CD14-positive monocyte (primary cell): ENCODE data around the gene KCNQ1. TPM values are rescaled to one million over a fixed set of nuclear protein-coding genes. Genes with fewer than 3 reads are reported as not detected.

Source experiments
- DNase-seq, 3 donors: peaks; one replicate each; pipeline ENCODE4 v3.0.0-alpha.2; 2011 to 2022
- H2AFZ ChIP-seq: 2 replicates; pipeline ENCODE4 v1.6.0; 2012; ENCODE audit warnings: mild to moderate bottlenecking, low read depth, low read length, inconsistent platforms; ENCODE audit not compliant: insufficient read depth, poor library complexity, severe bottlenecking
- H3K27ac ChIP-seq, 2 donors: 1 replicate in 1 of 2; 2 replicates in 1 of 2; pipeline ENCODE4 v1.5.1; 2012 to 2013; ENCODE audit warnings: low read length in 2 of 2, control low read depth in 1 of 2, inconsistent platforms in 1 of 2, low read depth in 1 of 2, mild to moderate bottlenecking in 1 of 2
- H3K27me3 ChIP-seq, 2 donors: one replicate each; pipeline versions ENCODE4 v1.6.0 to v1.6.1; 2011 to 2013; ENCODE audit warnings: low read length in 2 of 2; ENCODE audit not compliant: control insufficient read depth in 2 of 2, insufficient read depth in 2 of 2
- H3K36me3 ChIP-seq, 2 donors: replicated peaks in 1 of 2; 1 replicate in 1 of 2; 2 replicates in 1 of 2; pipeline versions ENCODE4 v1.5.1 to v1.6.1; 2012 to 2013; ENCODE audit warnings: low read length in 2 of 2, control low read depth in 1 of 2, inconsistent platforms in 1 of 2, mild to moderate bottlenecking in 1 of 2; ENCODE audit not compliant: insufficient read depth in 2 of 2, control insufficient read depth in 1 of 2
- H3K4me1 ChIP-seq, 2 donors: 1 replicate in 1 of 2; 2 replicates in 1 of 2; pipeline versions ENCODE4 v1.5.1 to v1.6.1; 2012 to 2013; ENCODE audit warnings: low read length in 2 of 2, control low read depth in 1 of 2, inconsistent platforms in 1 of 2, mild to moderate bottlenecking in 1 of 2, moderate library complexity in 1 of 2; ENCODE audit not compliant: insufficient read depth in 2 of 2, control insufficient read depth in 1 of 2
- H3K4me2 ChIP-seq: replicated peaks from 2 replicates; pipeline ENCODE3; 2012; ENCODE audit warnings: low read length, moderate library complexity, mild to moderate bottlenecking; ENCODE audit not compliant: poor library complexity, severe bottlenecking; ENCODE audit errors: extremely low read depth
- H3K4me3 ChIP-seq, 3 experiments: fragments of 200-600 bp in 1 of 3; sonication (generic) in 1 of 3; replicated peaks in 1 of 3; 1 replicate in 2 of 3; 2 replicates in 1 of 3; pipeline ENCODE4 v1.5.1; 2011 to 2013; ENCODE audit warnings: low read length in 3 of 3, mild to moderate bottlenecking in 3 of 3, control low read depth in 2 of 3, low read depth in 2 of 3, inconsistent platforms in 1 of 3, moderate library complexity in 1 of 3
- H3K79me2 ChIP-seq: 2 replicates; pipeline ENCODE4 v1.6.0; 2012; ENCODE audit warnings: mild to moderate bottlenecking, control low read depth, inconsistent platforms, low read length, moderate library complexity; ENCODE audit not compliant: insufficient read depth
- H3K9ac ChIP-seq: 2 replicates; pipeline ENCODE4 v1.6.0; 2017; ENCODE audit warnings: low read length, mild to moderate bottlenecking; ENCODE audit not compliant: insufficient read depth, poor library complexity, severe bottlenecking
- H3K9me3 ChIP-seq, 2 donors: replicated peaks in 1 of 2; 1 replicate in 1 of 2; 2 replicates in 1 of 2; pipeline versions ENCODE4 v1.5.1 to v1.6.1; 2012 to 2013; ENCODE audit warnings: low read length in 2 of 2, control low read depth in 1 of 2; ENCODE audit not compliant: control insufficient read depth in 1 of 2, insufficient read depth in 1 of 2
- H4K20me1 ChIP-seq: 2 replicates; pipeline ENCODE4 v1.6.0; 2012; ENCODE audit warnings: mild to moderate bottlenecking, low read length, control low read depth, moderate library complexity; ENCODE audit not compliant: insufficient read depth
- H3K27ac Mint-ChIP-seq, 7 donors: one replicate each; pipeline ENCODE4 v1.8.0; 2020; ENCODE audit warnings: mild to moderate bottlenecking in 7 of 7, mixed read lengths in 7 of 7, moderate library complexity in 6 of 7, inconsistent platforms in 2 of 7
- H3K27me3 Mint-ChIP-seq, 3 donors: one replicate each; pipeline ENCODE4 v1.8.0; 2021 to 2022; ENCODE audit warnings: low read depth in 3 of 3, mild to moderate bottlenecking in 3 of 3, mixed read lengths in 3 of 3, moderate library complexity in 3 of 3, inconsistent platforms in 1 of 3
- H3K36me3 Mint-ChIP-seq, 2 donors: one replicate each; pipeline ENCODE4 v1.8.0; 2020; ENCODE audit warnings: mixed read lengths in 2 of 2, inconsistent platforms in 1 of 2, mild to moderate bottlenecking in 1 of 2
- H3K4me1 Mint-ChIP-seq: one replicate; pipeline ENCODE4 v1.8.0; 2020; ENCODE audit warnings: mild to moderate bottlenecking, mixed read lengths
- H3K4me3 Mint-ChIP-seq, 2 donors: one replicate each; pipeline ENCODE4 v1.8.0; 2020; ENCODE audit warnings: mild to moderate bottlenecking in 2 of 2, mixed read lengths in 2 of 2, moderate library complexity in 1 of 2
- H3K9me3 Mint-ChIP-seq, 7 donors: one replicate each; pipeline ENCODE4 v1.8.0; 2020 to 2022; ENCODE audit warnings: mixed read lengths in 7 of 7, mild to moderate bottlenecking in 6 of 7, moderate library complexity in 6 of 7, inconsistent platforms in 2 of 7
- CTCF ChIP-seq: fragments of 200-600 bp; IDR thresholded peaks from one replicate; pipeline ENCODE4 v1.8.0; 2022; ENCODE audit warnings: antibody characterized with exemption, mild to moderate bottlenecking
- WGBS: methylation state at CpG from one replicate; pipeline ENCODE4 v1.1.5; 2013; ENCODE audit warnings: missing lambda C conversion rate; ENCODE audit not compliant: insufficient coverage; 5-methylcytosine and 5-hydroxymethylcytosine counted together
- intact Hi-C, 2 donors: fragments of 100-400 bp; cut with micrococcal nuclease; formaldehyde crosslinking; loops; one replicate each; pipeline versions ENCODE4 v1.15.0 to v1.15.1; 2023
- polyA plus RNA-seq, 3 donors: library from polyadenylated mRNA; depleted of rRNA in 1 of 3; unstranded in 2 of 3; stranded (reverse) in 1 of 3; fragments of 300-500 nt in 2 of 3; fragments of >200 nt in 1 of 3; fragmentation: Illumina TruSeq in 2 of 3; gene quantifications; 1 replicate in 2 of 3; 2 replicates in 1 of 3; pipeline ENCODE4 v1.2.3, GENCODE V29; 2012 to 2021

KCNQ1 gene
- polyA plus RNA-seq, 3 donors, result 14.9 to 31.8 (median 21.6) TPM

GRCh38 chr11:2540223-2540991 is 95.6 kb downstream of the KCNQ1 start:
- Histone ChIP-seq H3K36me3 (peaks cover 12 to 21% of the 10 kb centered on the region in 2 donors), H3K4me1 (peaks cover 7 to 8% of the 10 kb centered on the region in 2 donors), H3K27ac (no peak overlapping the region), H3K9me3 (no peaks in the 10 kb centered on the region), H3K79me2 (peaks cover 20% of the 10 kb centered on the region), H4K20me1 (peaks cover 98% of the 10 kb centered on the region), H3K4me3 (no peak overlapping the region), H3K9ac (no peak overlapping the region), H3K27me3 (no peaks in the 10 kb centered on the region), H2AFZ (no peak overlapping the region), H3K4me2 (no peak overlapping the region)
- H3K4me1 Mint-ChIP-seq, result peaks cover 7% of the 10 kb centered on the region
- peaks cover 14 to 19% of the 10 kb centered on the region in 2 donors for H3K36me3 Mint-ChIP-seq
- H3K27me3 Mint-ChIP-seq, result peaks cover 7 to 8% (median 7%) of the 10 kb centered on the region in 3 donors
- H3K9me3 Mint-ChIP-seq, result peaks cover 0 to 1% (median 0%) of the 10 kb centered on the region in 7 donors
- intact Hi-C loops, result no loop called here
- no peak overlapping the region for H3K4me3 Mint-ChIP-seq
- no peak for TF ChIP-seq CTCF
- WGBS, result 97% methylated on average over 16 of the region's 16 CpGs
- DNase-seq, result no peak
- no peak overlapping the region for H3K27ac Mint-ChIP-seq

DNA sequence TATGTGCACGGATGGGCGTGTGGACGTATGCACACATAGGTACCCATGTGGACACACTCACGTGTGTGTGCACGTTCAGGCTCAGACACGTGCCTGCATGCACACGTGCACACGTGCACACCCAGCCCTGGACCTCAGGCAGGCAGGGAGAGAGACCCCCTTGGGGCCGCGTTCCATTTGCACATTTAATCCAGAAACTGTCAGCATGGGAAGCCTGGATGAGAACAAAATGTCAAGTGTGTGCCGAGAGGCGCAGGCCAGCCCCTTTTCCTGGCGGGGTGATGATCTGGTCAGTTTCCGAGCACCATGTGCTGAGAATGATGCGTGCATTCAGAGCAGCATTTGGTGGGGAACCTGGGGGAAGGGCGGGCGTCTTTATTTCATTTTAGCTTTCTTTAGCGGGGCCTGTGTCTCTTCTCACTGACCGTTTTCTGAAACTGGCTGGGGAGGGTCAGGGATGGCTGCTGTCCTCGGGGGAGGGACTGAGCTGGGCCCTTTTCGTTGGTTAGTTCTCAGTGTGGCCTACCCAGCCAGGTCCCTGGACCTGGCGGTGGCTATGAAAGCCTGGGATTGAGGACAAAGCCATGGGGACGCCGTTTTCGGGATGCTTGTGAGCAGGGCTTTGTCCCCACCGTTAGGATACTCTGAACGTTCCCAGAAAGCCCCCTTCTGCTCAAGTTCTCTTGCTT is 96.3 kb downstream of the KCNQ1 start:
- TF ChIP-seq CTCF, result no peak
- WGBS, result 96% methylated on average over 20 of the region's 27 CpGs
- Mint-ChIP-seq H3K27me3 (peaks cover 2 to 7% (median 3%) of the 10 kb centered on the region in 3 donors), H3K4me1 (peaks cover 2% of the 10 kb centered on the region), H3K27ac (peak overlapping the region in 1 of 7 donors; percentile 79), H3K4me3 (no peak overlapping the region), H3K36me3 (peaks cover 12 to 19% of the 10 kb centered on the region in 2 donors), H3K9me3 (peaks cover 0 to 1% (median 0%) of the 10 kb centered on the region in 7 donors)
- Histone ChIP-seq H3K4me1 (peaks cover 0 to under 1% of the 10 kb centered on the region in 2 donors), H3K27ac (no peak overlapping the region), H3K36me3 (peaks cover 12 to 21% of the 10 kb centered on the region in 2 donors), H3K27me3 (no peaks in the 10 kb centered on the region), H3K79me2 (peaks cover 14% of the 10 kb centered on the region), H3K4me3 (no peak overlapping the region), H3K9me3 (no peaks in the 10 kb centered on the region), H3K9ac (no peak overlapping the region), H3K4me2 (no peak overlapping the region), H2AFZ (no peak overlapping the region), H4K20me1 (peaks cover 98% of the 10 kb centered on the region)
- DNase-seq, result no peak
- intact Hi-C loops, result no loop called here
